GM12878 (cell line): ENCODE data around the gene KISS1R. TPM values are rescaled to one million over a fixed set of nuclear protein-coding genes. Genes with fewer than 3 reads are reported as not detected.

Experiments used
- ATAC-seq: fragments of 200-7000 bp; cut with Tn5 transposase; 3 replicates; pipeline ENCODE4 v1.9.1; 2020; ENCODE audit warnings: mild to moderate bottlenecking, moderate library complexity
- BruUV-seq: library from RNA; stranded (reverse); fragments of 400-500 nt; replicated peaks from 2 replicates; lab custom pipeline; 2021; lab: Mats Ljungman, UMichigan
- CTCF ChIA-PET: fragments of 300-600 bp; sonication (Branson Sonifier 250); formaldehyde crosslinking; extraction: SDS; loops from one replicate; lab custom pipeline; 2021; ENCODE audit warnings: inconsistent platforms; lab: Yijun Ruan, JAX
- POLR2A ChIA-PET: fragments of 350-600 bp; formaldehyde crosslinking; extraction: SDS; loops from one replicate; lab custom pipeline; 2021; ENCODE audit warnings: inconsistent platforms; lab: Charles Lee
- RAD21 ChIA-PET: fragments of 300-600 bp; sonication (Branson Sonifier 250); formaldehyde crosslinking; loops from one replicate; lab custom pipeline; 2023; ENCODE audit warnings: antibody characterized with exemption; ENCODE audit not compliant: unreplicated experiment; lab: Charles Lee
- SMC1A ChIA-PET: fragments of 300-600 bp; sonication (Branson Sonifier 250); formaldehyde crosslinking; loops from one replicate; lab custom pipeline; 2023; ENCODE audit not compliant: unreplicated experiment, uncharacterized antibody; lab: Charles Lee
- DNase-seq: peaks from one replicate; pipeline ENCODE4 v3.0.0-alpha.2; 2011; ENCODE audit warnings: low read depth, low spot score
- FAIRE-seq: peaks from 3 replicates; lab custom pipeline; 2011; peaks lifted over from hg19 to GRCh38; lab: Jason Lieb, UNC
- H2AFZ ChIP-seq: 2 replicates; pipeline ENCODE4 v1.6.0; 2011; ENCODE audit warnings: low read depth, low read length, control low read depth; ENCODE audit not compliant: control insufficient read depth
- H3K27ac ChIP-seq: 2 replicates; pipeline ENCODE4 v1.5.1; 2011; ENCODE audit warnings: control low read depth; ENCODE audit not compliant: control insufficient read depth, insufficient read depth
- H3K27me3 ChIP-seq, 2 experiments: replicated peaks in 1 of 2; 2 replicates each; pipeline versions ENCODE4 v1.6.0 to v1.6.1; 2011; ENCODE audit warnings: low read length in 1 of 2; ENCODE audit not compliant: control insufficient read depth in 2 of 2, insufficient read depth in 2 of 2
- H3K36me3 ChIP-seq, 2 experiments: 2 replicates each; pipeline ENCODE4 v1.5.1; 2011; ENCODE audit warnings: low read length in 1 of 2; ENCODE audit not compliant: control insufficient read depth in 2 of 2, insufficient read depth in 2 of 2
- H3K4me1 ChIP-seq: 2 replicates; pipeline ENCODE4 v1.6.1; 2011; ENCODE audit warnings: mild to moderate bottlenecking, low read length, moderate library complexity, mixed read lengths; ENCODE audit not compliant: control insufficient read depth, insufficient read depth
- H3K4me2 ChIP-seq: 2 replicates; pipeline ENCODE4 v1.6.0; 2011; ENCODE audit warnings: control low read depth; ENCODE audit not compliant: control insufficient read depth, insufficient read depth
- H3K4me3 ChIP-seq: fragments of 200-600 bp; sonication (generic); 2 replicates; pipeline ENCODE4 v1.5.1; 2016
- H3K79me2 ChIP-seq: 2 replicates; pipeline ENCODE4 v1.6.0; 2011; ENCODE audit warnings: low read length; ENCODE audit not compliant: control insufficient read depth, insufficient read depth
- H3K9ac ChIP-seq: 2 replicates; pipeline ENCODE4 v1.8.0; 2011; ENCODE audit warnings: low read length, control low read depth, mixed read lengths; ENCODE audit not compliant: control insufficient read depth, insufficient read depth
- H3K9me3 ChIP-seq: replicated peaks from 3 replicates; pipeline ENCODE4 v1.5.1; 2011; ENCODE audit warnings: mild to moderate bottlenecking, low read length; ENCODE audit not compliant: control insufficient read depth, insufficient read depth
- H4K20me1 ChIP-seq: 2 replicates; pipeline ENCODE4 v1.6.0; 2011; ENCODE audit not compliant: control insufficient read depth, insufficient read depth
- BHLHE40 ChIP-seq, 2 experiments: fragments of 450-650 bp in 1 of 2; IDR thresholded peaks; 2 replicates each; pipeline ENCODE4 v1.6.1; 2011 to 2017; ENCODE audit warnings: low read depth in 2 of 2, borderline replicate concordance in 1 of 2, improper control_type of control experiment in 1 of 2, low read length in 1 of 2, mild to moderate bottlenecking in 1 of 2
- E2F8 ChIP-seq: fragments of 450-650 bp; IDR thresholded peaks from 2 replicates; pipeline ENCODE4 v1.6.1; 2018; ENCODE audit warnings: mild to moderate bottlenecking, low read depth, moderate library complexity; ENCODE audit not compliant: partially characterized antibody
- ESRRA ChIP-seq: IDR thresholded peaks from 2 replicates; pipeline ENCODE4 v1.6.1; 2012; ENCODE audit warnings: mild to moderate bottlenecking, low read length, improper control_type of control experiment
- ETV6 ChIP-seq, 2 experiments: fragments of 450-650 bp in 1 of 2; IDR thresholded peaks in 1 of 2; conservative IDR thresholded peaks in 1 of 2; 2 replicates each; pipeline ENCODE4 v1.6.1; 2014; ENCODE audit warnings: antibody characterized with exemption in 1 of 2, borderline replicate concordance in 1 of 2, low read depth in 1 of 2, mild to moderate bottlenecking in 1 of 2, moderate library complexity in 1 of 2
- KAT2A ChIP-seq: conservative IDR thresholded peaks from 2 replicates; pipeline ENCODE4 v1.6.1; 2011; ENCODE audit warnings: low read depth, low read length; ENCODE audit not compliant: control insufficient read depth
- KLF5 ChIP-seq: fragments of 450-650 bp; IDR thresholded peaks from 2 replicates; pipeline ENCODE4 v1.6.1; 2014; ENCODE audit warnings: mild to moderate bottlenecking; ENCODE audit not compliant: partially characterized antibody
- PRDM15 ChIP-seq: fragments of 450-650 bp; formaldehyde crosslinking; IDR thresholded peaks from 2 replicates; pipeline ENCODE4 v1.4.0; 2020; ENCODE audit warnings: mild to moderate bottlenecking, moderate library complexity
- RELA ChIP-seq: fragments of 450-650 bp; IDR thresholded peaks from 2 replicates; pipeline ENCODE4 v1.8.0; 2014; ENCODE audit warnings: borderline replicate concordance; ENCODE audit not compliant: partially characterized antibody
- SREBF1 ChIP-seq: IDR thresholded peaks from 2 replicates; pipeline ENCODE4 v1.6.1; 2012; ENCODE audit warnings: mild to moderate bottlenecking, low read length
- STAT3 ChIP-seq: IDR thresholded peaks from 2 replicates; pipeline ENCODE4 v1.6.1; 2011; ENCODE audit warnings: low read depth, low read length, improper control_type of control experiment
- SUZ12 ChIP-seq: fragments of 200-600 bp; sonication (generic); IDR thresholded peaks from one replicate; pipeline ENCODE4 v1.6.1; 2018; ENCODE audit warnings: antibody characterized with exemption, mild to moderate bottlenecking; ENCODE audit not compliant: unreplicated experiment
- TAF1 ChIP-seq: IDR thresholded peaks from 2 replicates; pipeline ENCODE4 v1.6.1; 2011; ENCODE audit warnings: mild to moderate bottlenecking, low read depth, low read length, borderline replicate concordance
- WGBS: methylation state at CpG from one replicate; pipeline ENCODE4 v1.1.6; 2016; ENCODE audit warnings: low lambda C conversion rate; ENCODE audit not compliant: insufficient replicate concordance, insufficient coverage; ENCODE audit errors: missing lambda C conversion rate; 5-methylcytosine and 5-hydroxymethylcytosine counted together
- in situ Hi-C: fragments of 300-500 bp; cut with MboI; formaldehyde crosslinking; loops from 9 replicates; pipeline ENCODE4 v1.14.3; 2018; ENCODE audit warnings: mixed read lengths
- intact Hi-C: fragments of 100-400 bp; cut with micrococcal nuclease; formaldehyde crosslinking; loops from one replicate; pipeline ENCODE4 v1.14.2; 2022; ENCODE audit not compliant: unreplicated experiment
- polyA plus RNA-seq, 11 experiments: library from polyadenylated mRNA; depleted of rRNA in 4 of 11; unstranded in 6 of 11; stranded (reverse) in 5 of 11; fragments of >200 nt; fragmentation: Nextera tagmentation in 4 of 11; fragmentation: Illumina TruSeq in 1 of 11; extraction: Ambion mirVana in 4 of 11; extraction: Trizol in 1 of 11; gene quantifications; 1 replicate in 1 of 11; 2 replicates in 10 of 11; pipeline versions ENCODE4 v1.2.1 to v1.2.3, GENCODE V29; 2011 to 2016; ENCODE audit warnings: inconsistent platforms in 2 of 11, missing spikeins in 2 of 11, low read depth in 1 of 11
- total RNA-seq, 4 experiments: library from RNA; depleted of rRNA in 3 of 4; stranded (reverse); fragments of >200 nt in 3 of 4; fragmentation: Illumina TruSeq in 1 of 4; extraction: Trizol in 1 of 4; gene quantifications; 2 replicates each; pipeline versions ENCODE4 v1.2.1 to v1.2.3, GENCODE V29; 2013 to 2021
- TF ChIP-seq, protein P1 (sequence below): IDR thresholded peaks from 2 replicates; pipeline ENCODE4 v1.6.1; 2011; ENCODE audit warnings: mild to moderate bottlenecking, low read depth, low read length, moderate library complexity; ENCODE audit not compliant: insufficient replicate concordance

The KISS1R gene
- total and polyA plus RNA-seq, 10 of the 15 experiments (the other 5 are each of a cell fraction or from before 2014, with no cell fraction given) = 0.13 to 2.7 (median 1.4) TPM; not detected in 3

DNA sequence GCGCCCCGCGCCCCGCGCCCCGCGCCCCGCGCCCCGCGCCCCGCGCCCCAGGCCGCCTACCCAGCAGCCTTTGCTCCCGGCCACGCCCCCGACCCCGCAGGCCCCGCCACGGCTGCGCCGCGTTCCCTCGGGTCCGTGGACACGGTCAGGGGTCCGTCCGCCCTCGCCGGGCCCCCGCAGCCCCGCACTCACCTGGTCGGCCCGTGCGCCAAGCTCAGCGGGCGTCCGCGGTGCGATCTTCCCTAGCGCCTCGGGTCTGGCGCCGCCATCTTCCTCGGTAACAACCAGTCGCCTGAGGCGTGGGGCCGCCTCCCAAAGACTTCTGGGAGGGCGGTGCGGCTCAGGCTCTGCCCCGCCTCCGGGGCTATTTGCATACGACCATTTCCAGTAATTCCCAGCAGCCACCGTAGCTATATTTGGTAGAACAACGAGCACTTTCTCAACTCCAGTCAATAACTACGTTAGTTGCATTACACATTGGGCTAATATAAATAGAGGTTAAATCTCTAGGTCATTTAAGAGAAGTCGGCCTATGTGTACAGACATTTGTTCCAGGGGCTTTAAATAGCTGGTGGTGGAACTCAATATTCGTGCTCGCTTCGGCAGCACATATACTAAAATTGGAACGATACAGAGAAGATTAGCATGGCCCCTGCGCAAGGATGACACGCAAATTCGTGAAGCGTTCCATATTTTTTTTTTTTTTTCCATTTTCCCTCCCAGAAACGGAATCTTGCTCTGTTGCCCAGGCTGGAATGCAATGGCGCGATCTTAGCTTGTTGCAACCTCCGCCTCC is 24.0 kb upstream of the KISS1R start, which contains the start of the genes MED16 and RNU6-9:
Gene MED16 (minus strand): TSS at position 294 of the 796 bp plus-strand sequence. CDS start 2,056 bp downstream, outside the sequence.
Gene RNU6-9 (plus strand): TSS at position 591 of the 796 bp plus-strand sequence.
- peaks cover 7% of the 10 kb centered on the region for H3K79me2 ChIP-seq
- H3K4me3 ChIP-seq = peak within 1 kb of the TSS; percentile 95
- peak within 1 kb of the TSS; percentile 97 for H2AFZ ChIP-seq
- peak; percentile 97 for ATAC-seq
- no peaks in the 10 kb centered on the region for H3K36me3 ChIP-seq
- SMC1A ChIA-PET = interaction anchor here (0.8 to 2.0 kb wide), 4 partner anchors 14 to 30 kb away, joined by 4 to 15 read pairs (median 8); no protein-coding TSS in a partner anchor
- peak within 1 kb of the TSS; percentile 85 for H3K9ac ChIP-seq
- no peaks in the 10 kb centered on the region for H4K20me1 ChIP-seq
- POLR2A ChIA-PET = interaction anchor here (0.6 to 1.4 kb wide), 15 partner anchors 10 to 260 kb away, joined by 3 to 27 read pairs (median 3); partner anchors contain the start of genes KISS1R and POLRMT
- H3K27ac ChIP-seq = peak within 1 kb of the TSS; percentile 96
- RAD21 ChIA-PET = interaction anchor here (0.7 to 2.3 kb wide), 4 partner anchors 14 to 30 kb away, joined by 3 to 24 read pairs (median 10); no protein-coding TSS in a partner anchor
- no peaks in the 10 kb centered on the region for H3K27me3 ChIP-seq
- BruUV-seq = TSS peak; percentile 100
- peak; percentile 78 for FAIRE-seq
- no peaks in the 10 kb centered on the region for H3K4me1 ChIP-seq
- no peaks in the 10 kb centered on the region for H3K9me3 ChIP-seq
- intact Hi-C loops (no loop called here), in situ Hi-C loops (no loop called here)
- CTCF ChIA-PET = interaction anchor here (0.6 to 2.0 kb wide), 7 partner anchors 11 to 386 kb away, joined by 3 to 22 read pairs (median 3); no protein-coding TSS in a partner anchor
- peak; percentile 89 for DNase-seq
- H3K4me2 ChIP-seq = peak within 1 kb of the TSS; percentile 92
- under 1% methylated on average over 48 of the region's 69 CpGs for WGBS
- TF ChIP-seq TAF1 (peak; percentile 64; the same call in 1 of the 2 replicates), SREBF1 (no peak), KAT2A (no peak), SUZ12 (no peak), KLF5 (peak; percentile 46), PRDM15 (CRISPR knock-in tag) (no peak), E2F8 (no peak), STAT3 (peak; percentile 100), ESRRA (peak; percentile 44; the same call in 1 of the 2 replicates), ETV6 (conservative IDR thresholded peaks at IDR 0.05 in 1 of 2, IDR thresholded peaks at IDR 0.05 in 1 of 2; ENCODE audit: borderline replicate concordance in 1 of 2, low read depth in 1 of 2) (no peak), BHLHE40 (IDR thresholded peaks at IDR 0.05; ENCODE audit: borderline replicate concordance in 1 of 2, low read depth in 2 of 2, low read length in 1 of 2) (peak; percentile 20 to 73; a peak in 2 of 4 replicates), RELA (peak; percentile 48)
- TF ChIP-seq, protein P1, sequence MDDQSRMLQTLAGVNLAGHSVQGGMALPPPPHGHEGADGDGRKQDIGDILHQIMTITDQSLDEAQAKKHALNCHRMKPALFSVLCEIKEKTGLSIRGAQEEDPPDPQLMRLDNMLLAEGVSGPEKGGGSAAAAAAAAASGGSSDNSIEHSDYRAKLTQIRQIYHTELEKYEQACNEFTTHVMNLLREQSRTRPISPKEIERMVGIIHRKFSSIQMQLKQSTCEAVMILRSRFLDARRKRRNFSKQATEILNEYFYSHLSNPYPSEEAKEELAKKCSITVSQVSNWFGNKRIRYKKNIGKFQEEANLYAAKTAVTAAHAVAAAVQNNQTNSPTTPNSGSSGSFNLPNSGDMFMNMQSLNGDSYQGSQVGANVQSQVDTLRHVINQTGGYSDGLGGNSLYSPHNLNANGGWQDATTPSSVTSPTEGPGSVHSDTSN = no peak
